ENCODE measurements around the gene EPB41L2.

Gene EPB41L2

GRCh38 chr6:130831607-130832006 lies 231.4 kb downstream of the EPB41L2 start:
- TF ChIP-seq CTCF (IDR thresholded peaks at IDR 0.05; ENCODE audit: insufficient read depth, low read depth, low read length, missing control alignments) = no peak
- H3K4me3 ChIP-seq (ENCODE audit: low read length) = no peak overlapping the region
- DNase-seq (ENCODE audit: low read depth) = no peak

DNA sequence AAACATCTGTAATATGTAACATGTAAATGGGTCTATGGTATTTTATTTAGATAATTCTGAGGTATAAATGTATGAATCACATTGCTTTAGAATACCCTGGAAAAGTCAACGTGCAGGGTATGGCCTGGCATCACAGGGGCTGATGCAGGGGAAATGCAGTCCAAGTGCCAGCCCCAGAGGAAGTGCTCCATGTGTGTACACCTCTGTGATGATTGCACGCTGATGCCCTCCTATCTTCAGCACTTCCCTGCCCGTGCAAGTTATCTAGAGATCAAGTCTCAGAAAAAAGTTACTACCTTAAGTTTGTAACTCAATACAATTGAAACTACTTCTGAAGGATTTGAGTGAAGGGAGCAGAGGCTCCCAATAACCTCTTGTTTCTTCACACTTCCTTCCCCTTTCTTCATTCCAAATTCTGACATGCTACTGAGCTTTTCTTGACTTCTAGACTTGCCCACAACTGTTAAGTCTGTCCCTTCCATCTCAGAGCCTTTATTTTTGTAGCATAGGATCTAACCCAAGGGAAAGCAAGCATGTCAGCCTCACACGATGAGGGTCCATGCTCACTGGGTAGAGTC lies 233.6 kb downstream of the EPB41L2 start:
- TF ChIP-seq CTCF (IDR thresholded peaks at IDR 0.05; ENCODE audit: insufficient read depth, low read depth, low read length, missing control alignments) = no peak
- no peak for DNase-seq (ENCODE audit: low read depth)
- H3K4me3 ChIP-seq (ENCODE audit: low read length) = no peak overlapping the region

GRCh38 chr6:130827247-130828149 lies 235.5 kb downstream of the EPB41L2 start, which contains the start of gene SMLR1:
SMLR1 (plus strand) TSS chr6:130827406; CDS start chr6:130827414, 8 bp downstream.
- no peak within 1 kb of the TSS for H3K4me3 ChIP-seq (ENCODE audit: low read length)
- TF ChIP-seq CTCF (IDR thresholded peaks at IDR 0.05; ENCODE audit: insufficient read depth, low read depth, low read length, missing control alignments) = no peak

DNA sequence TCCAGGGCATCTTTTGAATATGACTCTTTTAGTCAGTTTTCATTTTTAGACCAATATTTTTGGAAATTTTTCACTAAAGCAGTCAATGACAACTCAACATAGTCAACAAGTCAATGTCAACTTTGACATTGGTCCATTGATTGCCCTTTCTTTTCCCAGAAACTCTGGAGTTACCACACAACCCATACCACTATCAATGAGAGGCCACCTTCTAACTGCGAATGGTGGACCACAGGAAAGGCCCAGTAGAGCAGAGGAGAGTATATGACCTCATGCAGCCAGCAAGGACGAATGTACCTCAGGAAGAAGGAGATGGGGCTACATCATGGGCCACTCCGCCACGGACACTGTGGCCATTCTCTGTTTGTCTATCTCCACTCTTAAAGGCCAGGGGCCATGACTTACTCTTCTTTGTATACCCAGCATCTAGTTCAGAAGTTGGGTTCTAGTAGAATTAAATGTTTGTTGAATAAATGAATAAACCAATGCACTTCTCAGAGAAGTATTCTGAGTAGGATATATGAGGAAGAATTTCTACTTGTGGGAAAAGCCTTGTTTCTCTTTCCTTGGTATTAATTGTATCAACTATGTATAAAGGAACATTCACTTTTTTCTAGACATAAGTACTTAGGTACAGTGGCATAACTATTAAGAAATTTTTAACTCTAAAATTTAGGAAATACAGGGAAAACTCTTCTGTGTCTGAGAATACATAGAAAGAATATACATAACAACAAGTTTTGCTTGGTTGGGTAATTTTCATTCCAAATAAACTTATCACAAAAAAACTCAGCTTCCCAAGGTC lies 236.4 kb downstream of the EPB41L2 start:
- no peak for DNase-seq (ENCODE audit: low read depth)
- no peak for TF ChIP-seq CTCF (IDR thresholded peaks at IDR 0.05; ENCODE audit: insufficient read depth, low read depth, low read length, missing control alignments)
- no peak overlapping the region for H3K4me3 ChIP-seq (ENCODE audit: low read length)

More at GRCh38 chr6:130827247-130828149, 235.5 kb downstream of the EPB41L2 start, which contains the start of gene SMLR1:
- no peak for DNase-seq (ENCODE audit: low read depth)

GRCh38 chr6:130825772-130826441 lies 237.1 kb downstream of the EPB41L2 start:
- TF ChIP-seq CTCF (IDR thresholded peaks at IDR 0.05; ENCODE audit: insufficient read depth, low read depth, low read length, missing control alignments) = no peak
- no peak overlapping the region for H3K4me3 ChIP-seq (ENCODE audit: low read length)
- DNase-seq (ENCODE audit: low read depth) = no peak

DNA sequence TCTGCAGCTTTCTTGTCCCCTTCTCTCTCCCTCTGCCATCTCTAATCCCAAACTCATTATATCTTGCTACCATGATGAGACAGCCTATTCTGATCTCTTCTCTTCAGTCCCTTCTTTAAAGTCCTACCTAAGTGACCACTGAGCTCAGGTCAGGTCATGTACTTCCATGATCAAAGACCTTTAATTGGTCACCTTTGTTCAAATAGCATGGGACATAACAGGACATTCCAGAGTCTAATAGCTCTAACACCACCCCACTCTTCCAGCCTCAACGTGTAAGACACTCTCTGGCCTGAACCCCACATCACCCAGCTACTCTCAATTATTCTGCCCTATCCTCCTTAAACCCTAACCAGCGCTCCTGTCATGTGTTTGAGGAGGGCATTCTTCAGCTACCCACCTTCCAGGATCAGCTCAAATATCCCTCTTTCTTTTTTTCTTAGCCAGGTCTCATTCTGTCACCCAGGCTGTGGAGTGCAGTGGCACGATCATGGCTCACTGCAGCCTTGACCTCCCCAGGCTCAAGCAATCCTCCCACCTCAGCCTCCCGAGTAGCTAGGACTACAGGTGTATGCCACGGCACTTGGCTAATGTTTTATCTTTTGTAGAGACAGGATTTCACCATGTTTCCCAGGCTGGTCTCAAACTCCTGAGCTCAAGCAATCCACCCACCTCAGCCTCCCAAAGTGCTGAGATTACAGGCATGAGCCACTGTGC lies 237.9 kb downstream of the EPB41L2 start:
- DNase-seq (ENCODE audit: low read depth) = no peak

More for the DNA sequence above, 237.9 kb downstream of the EPB41L2 start:
- TF ChIP-seq CTCF (IDR thresholded peaks at IDR 0.05; ENCODE audit: insufficient read depth, low read depth, low read length, missing control alignments) = no peak
- no peak overlapping the region for H3K4me3 ChIP-seq (ENCODE audit: low read length)

Measured in epithelial cell of esophagus (primary cell).